Activated CD4-positive, alpha-beta T cell treated with anti-CD3 and anti-CD28 coated beads, Interleukin-2, Interleukin-4, amounts not matched to agents 100 ng/mL and 50 ng/mL, durations not matched to agents 16 hours and 8 hours (primary cell): ENCODE measurements around the gene ISM2.
A peak's percentile ranks its signal among the peaks of the same experiment; 100 is the strongest.
"Not testable (repeated sequence)": the region's sequence is repeated elsewhere in the genome, so short reads cannot be mapped to it uniquely, and the experiment has no call there.

Experiments
- DNase-seq: peaks from one replicate; pipeline ENCODE4 v3.0.0-alpha.2; 2020; ENCODE audit warnings: low spot score

Gene ISM2

DNA sequence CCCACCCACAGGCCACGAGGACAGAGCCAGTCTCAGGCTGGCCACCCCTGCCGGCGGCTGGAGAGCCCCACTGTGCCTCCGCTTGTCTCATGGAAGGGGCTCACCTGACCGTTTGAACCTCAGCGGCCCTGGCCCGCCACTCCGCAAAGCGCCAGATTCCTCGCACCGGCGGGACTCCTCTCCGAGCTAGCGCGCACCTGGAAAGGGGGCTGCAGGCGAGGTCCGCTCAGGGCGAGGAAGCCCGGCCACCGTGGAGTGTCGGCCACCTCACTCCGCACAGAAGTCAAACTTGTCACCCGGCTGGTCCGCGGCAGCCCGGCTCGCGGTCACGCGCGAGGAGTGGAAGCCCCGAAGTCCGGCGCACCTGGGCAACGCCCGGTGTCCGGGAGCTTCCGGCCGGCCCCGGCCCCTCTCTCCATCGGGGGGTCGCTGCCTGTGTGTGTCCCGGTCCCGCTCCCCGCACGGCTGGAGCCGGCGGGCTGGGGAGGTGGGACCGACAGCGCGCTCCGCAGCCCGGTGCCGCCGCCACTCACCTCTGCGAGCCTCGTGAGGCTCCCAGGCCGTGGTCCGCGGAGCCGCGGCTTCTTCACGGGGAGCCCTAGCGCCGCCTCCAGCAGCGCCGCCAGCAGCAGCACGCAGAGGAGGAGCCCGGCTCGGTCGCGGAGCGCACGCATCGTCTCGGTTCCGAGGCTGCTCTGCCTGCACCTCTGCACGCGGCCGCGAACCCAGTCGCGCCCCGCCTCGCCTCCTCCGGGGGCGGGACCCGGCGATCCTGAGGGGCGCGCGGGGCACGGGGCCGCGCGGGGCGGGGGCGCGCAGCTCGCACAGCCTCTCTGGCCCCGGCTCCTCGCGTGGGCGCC, at the start of gene ISM2:
Gene ISM2, minus strand, starts transcription at position 697 of the 860 bp plus-strand sequence. Its CDS starts 23 bp downstream, at position 674.
- peak; percentile 43 for DNase-seq

DNA sequence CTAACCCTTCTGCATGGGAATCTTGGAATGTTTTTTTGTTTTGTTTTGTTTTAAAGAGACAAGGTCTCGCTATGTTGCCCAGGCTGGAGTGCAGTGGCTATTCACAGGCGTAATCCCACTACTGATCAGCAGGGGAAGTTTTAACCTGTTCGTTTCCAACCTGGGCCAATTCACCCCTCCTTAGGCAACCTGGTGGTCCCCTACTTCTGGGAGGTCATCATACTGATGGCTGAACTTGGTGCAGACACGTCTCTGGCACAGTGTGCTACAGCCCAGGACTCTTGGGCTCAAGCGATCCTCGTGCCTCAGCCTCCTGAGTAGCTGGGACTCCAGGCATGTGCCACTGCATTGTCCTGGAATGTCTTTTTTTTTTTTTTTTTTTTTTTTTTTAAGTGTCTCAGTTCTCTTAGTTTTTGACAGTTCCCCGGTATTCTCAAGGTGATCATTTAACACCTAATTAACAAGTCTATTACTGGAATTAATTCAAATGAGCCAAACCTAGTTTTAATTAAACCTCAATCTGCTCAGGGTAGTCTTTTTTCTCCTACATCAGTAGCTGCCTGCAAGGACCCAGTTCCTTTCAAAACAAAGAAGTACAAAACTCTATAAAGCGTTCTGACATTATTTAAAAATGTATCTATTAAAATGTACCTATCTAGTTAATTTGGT, 49.0 kb upstream of the ISM2 start:
- no peak for DNase-seq

DNA sequence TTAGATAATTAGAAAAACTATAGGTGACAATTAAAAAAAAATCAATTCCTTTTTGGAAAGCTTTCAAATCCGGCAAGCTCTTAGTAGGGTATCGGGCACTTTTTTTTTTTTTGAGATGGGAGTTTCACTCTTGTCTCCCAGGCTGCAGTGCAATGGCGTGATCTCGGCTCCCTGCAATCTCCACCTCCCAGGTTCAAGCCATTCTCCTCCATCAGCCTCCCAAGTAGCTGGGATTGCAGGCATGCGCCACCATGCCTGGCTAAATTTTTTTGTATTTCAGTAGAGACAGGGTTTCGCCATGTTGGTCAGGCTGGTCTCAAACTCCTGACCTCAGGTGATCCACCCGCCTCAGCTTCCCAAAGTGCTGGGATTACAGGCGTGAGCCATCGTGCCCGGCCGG, 46.6 kb upstream of the ISM2 start:
- DNase-seq = not testable (repeated sequence)

DNA sequence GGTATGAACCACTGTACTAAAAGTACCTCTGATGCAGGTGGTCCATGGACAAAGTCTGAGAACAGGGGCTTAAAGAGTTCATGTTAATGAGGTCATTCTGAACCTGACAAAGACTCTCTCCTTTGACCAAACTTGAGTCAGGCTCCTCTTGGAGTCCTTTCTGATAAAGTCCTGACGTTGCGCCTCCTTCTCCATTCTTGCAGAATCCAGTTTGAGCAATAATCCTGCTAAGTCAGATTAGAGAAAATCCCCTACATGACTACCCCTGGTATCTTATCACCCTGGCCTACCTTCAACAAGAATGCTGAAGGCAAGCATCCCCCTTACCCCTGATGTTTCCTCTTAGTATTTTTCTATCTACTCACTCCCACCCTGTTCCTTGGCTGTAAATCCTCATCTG, 46.0 kb upstream of the ISM2 start:
- DNase-seq = no peak

DNA sequence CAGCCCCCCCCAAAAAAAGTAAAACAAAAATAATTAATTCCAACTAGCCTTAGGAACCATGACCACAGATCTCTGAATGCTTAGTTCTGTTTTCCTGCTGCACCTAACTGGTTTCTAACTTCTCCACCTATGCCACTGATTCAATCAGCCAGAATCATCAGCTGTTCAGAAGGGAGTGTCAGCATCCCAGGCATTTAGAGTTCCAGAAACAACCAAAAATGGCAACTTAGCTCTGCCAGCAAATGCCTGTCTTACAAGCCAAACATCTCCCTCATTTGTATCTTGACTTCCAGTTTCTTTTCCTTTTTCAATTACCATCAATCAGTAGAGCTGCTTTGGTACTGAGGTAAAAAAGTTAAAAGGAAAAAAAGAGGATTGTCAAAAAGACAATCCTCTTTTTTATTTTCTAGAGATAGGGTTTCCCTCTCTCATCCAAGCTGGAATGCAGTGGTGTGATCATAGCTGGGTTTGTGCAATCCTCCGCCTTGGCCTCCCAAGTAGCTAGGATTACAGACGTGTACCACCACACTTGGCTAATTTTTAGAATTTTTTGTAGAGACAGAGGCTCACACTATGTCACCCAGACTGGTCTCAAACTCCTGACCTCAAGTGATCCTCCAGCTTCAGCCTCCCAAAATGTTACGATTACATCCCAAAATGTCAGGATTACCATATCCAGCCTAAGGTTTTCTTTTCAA, 45.2 kb upstream of the ISM2 start:
- DNase-seq = no peak

DNA sequence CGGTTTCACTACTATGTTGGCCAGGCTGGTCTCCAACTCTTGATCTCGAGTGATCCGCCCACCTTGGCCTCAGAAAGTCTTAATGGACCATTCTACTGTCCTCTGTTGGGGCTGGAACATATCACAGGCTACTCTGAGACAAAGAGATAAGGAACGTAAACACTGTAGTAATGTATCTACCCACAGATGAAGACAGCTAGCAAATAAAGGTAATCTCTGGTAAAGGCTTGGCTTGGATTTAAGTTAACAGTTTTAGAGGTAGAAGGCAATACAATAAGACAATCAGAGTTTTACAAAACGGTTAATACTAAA, 44.6 kb upstream of the ISM2 start:
- no peak for DNase-seq

DNA sequence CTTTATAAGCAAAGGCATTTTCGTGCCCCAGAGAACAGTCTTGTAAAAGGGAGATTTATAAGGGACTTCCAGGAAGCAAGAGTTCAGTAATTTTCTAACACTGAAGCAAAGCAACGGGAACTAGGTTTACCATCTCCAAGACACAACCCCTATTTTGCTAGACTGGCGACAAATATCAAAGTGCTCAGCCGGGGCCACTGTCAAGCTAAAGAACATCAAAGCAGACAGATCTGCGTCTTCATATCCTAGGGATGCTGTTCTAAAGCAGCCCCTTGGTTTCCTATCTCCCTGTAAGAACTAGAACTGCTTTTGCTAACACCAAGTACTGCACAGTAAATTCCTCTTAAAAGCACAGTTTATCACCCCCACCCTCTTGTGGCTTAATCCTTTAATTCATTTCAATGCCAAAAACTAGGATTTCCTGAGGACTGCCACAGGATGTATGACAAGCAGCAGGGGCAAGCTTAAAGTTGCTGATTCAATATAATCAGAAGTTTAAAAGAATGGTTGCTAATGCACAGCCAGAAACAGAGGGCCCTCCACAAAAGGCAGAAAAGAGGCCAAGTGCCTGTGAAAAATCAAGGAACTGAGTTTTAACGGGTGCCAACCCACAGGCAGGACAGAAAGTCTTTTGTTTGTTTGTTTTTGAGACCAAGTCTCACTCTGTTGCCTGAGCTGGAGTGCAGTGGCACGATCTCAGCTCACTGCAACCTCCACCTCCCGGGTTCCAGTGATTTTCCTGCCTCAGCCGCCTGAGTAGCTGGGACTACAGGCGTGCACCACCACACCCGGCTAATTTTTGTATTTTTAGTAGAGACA, 44.0 kb upstream of the ISM2 start:
- DNase-seq = no peak

DNA sequence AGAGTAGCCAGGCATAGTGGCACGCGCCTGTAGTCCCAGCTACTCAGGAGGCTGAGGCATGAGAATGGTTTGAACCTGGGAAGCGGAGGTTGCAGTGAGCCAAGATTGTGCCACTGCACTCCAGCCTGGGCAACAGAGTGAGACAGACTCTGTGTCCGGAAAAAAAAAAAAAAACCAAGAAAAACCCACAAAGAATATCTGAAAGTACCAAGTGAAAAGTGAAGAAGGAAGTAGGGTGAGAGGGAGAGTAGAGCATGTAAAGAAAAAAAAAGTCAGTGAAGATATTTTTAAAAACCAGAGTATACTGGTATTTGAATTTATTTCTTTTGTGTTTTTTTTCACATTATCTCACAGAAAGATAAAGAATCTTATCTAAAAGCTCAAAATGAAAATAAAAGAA, 43.3 kb upstream of the ISM2 start:
- DNase-seq = no peak

DNA sequence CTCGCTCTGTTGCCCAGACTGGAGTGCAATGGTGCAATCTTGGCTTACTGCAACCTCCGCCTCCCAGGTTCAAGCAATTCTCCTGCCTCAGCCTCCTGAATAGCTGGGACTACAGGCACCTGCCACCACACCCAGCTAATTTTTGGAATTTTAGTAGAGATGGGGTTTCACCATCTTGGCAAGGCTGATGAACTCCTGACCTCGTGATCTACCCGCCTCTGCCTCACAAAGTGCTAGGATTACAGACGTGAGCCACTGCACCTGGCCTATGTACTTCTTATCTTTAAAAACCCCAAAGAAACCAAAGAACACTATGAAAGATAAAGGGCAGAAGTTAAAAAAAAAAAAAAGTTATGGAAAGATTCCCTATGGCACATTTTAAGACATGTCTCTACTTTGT, 38.3 kb upstream of the ISM2 start:
- not testable (repeated sequence) for DNase-seq

DNA sequence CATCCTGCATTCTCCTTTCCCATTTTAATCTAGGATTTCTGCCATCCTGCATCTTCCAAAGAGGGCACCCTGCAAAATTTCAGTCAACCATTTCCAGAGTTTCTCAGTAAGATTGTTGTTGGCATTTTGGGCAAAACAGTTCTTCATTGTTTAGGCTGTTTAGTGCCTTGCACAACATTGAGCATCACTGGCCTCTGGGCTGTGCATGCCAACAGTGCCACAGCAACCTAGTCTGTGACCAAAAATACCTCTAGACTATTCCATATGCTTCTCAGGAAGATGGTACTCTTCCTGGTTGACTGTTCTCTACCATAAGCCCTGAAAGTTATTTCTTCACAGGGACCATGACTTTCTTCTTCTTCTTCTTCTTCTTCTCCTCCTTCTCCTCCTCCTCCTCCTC, 32.5 kb upstream of the ISM2 start:
- no peak for DNase-seq

DNA sequence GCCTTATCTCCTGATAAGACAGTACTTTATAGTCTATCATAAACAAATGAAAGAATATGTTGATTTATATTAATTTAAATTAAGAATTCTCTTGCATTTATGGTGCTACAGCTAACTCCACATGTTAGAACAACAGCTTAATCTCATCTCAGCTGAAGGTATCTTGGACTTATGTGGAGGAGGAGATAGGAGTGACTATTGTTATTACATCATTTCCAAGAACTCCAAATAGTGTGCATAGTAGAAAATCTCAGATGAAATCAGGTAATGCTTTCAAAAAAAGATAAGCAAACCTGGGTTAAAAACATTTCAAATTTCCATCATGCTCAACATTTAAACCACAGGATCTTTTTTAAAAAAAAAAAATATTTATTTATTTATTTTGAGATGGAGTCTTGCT, 31.3 kb upstream of the ISM2 start:
- no peak for DNase-seq

DNA sequence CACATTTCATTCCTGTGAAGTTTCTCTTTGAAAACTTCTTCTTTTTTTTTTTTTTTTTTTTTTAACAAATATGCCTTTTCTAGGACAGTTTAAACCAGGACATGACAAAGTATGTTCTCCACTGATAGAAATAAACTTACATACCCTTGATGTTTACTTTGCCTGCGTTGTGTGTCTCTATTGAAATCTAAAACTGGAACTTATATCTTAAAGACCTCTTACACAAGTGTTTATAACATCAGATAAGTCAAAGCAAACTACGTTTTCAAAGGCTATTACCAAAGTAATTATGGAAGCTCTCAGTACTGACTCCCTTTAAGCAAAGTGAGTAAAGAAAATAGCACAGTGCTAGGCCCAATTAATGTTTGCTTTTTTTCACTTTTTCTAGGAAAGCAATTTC, 30.6 kb upstream of the ISM2 start:
- DNase-seq = no peak

DNA sequence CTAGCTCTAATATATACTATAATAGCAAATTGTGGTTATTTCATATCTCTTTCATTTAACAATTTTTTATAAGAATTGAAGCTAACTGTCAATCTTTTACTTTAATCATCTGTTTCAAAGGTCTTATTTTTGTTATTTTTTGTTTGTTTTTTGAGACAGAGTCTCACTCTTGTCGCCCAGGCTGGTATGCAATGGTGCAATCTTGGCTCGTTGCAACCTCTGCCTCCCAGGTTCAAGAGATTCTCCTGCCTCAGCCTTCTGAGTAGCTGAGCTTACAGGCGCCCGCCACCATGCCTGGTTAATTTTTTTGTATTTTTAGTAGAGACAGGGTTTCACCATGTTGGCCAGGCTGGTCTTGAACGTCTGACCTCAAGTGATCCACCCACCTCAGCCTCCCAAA, 30.1 kb upstream of the ISM2 start:
- DNase-seq = not testable (repeated sequence)

DNA sequence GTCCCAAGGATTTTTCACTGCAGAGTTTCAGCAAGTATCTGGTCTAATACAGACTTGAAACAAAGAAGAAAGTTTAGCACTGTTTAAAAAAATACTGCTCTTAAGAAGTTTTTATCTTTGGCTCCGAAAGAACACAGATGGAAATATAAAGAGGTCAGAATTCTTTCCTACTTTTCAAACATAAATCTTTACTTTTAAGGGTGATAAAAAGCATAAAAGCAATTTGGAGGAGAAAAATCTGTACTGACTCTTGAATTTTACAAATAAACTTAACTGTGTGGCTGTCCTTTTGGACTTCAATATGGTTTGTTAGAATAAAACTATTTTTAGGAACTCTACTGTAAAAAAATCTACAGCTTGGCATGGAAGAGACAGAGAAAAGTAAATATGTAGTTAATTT, 27.6 kb upstream of the ISM2 start:
- DNase-seq = no peak

DNA sequence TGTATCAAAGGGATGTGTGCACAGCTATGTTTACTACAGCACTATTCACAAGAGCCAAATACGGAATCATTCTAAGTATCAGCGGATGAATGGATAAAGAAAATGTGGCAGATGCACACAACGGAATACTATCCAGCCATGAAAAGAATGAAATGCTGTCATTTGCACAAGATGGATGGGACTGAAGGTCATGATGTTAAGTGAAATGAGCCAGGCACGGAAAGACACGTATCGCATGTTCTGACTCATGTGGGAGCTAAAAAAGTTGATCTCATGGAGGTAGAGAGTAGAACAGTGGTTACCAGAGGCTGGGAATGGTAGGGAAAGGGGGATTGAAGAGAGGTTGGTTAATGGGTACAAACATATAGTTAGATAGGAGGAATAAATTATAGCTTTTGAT, 25.9 kb upstream of the ISM2 start:
- no peak for DNase-seq

DNA sequence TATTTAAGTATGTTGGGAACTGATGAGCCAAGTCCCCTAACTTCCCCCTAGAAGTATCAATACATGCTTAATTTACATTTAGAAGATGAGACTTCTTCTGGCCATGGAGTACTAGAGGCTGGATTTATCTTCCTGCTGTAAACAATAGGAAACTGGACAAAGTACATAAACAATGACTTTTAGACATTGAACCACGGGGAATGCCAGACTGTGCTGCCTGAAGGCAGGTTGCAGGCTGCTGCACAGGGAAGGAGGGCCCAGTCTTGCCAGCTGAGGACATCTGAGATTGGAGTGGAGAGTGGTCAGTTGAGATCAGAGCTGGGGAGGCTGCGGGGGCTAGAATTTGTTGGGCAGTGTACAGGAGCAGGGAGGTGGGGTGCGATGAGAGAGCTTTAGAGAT, 24.5 kb upstream of the ISM2 start:
- DNase-seq = no peak

DNA sequence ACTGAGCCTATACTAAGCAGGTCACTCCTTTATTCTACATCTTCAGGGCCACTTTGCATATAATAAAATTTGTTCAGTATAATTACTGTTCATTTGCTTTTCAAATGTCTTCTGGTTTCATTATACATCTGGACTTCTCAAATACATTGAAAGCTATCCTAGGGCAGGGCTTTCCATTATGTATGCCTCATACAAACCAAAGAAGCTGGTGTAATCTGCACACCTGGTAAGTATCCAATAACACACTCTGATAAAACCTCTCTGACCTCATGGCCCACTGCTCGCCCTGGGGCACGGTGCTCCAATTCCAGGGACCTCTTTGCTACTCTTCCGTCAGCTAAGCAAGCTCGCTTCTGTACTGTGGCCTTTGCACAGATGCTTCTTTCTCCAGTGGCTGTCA, 21.9 kb upstream of the ISM2 start:
- DNase-seq = no peak

DNA sequence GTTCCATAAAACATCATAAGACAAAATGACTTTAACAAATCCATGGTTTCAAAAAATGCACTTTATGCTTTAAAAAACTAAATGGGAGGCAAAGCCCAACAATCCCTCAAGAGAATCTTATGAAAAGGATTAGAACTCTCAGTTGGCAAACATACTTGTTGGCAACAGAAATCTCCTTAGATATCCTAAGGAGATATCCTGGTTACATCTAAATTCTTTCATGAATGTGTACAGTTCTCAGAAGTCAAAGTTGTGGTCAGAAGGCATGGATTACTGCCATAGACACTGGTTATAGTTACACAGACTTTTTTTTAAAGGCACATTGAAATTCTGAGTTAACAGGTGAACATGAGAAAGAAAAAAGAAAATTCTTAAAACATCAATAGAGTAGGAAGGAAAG, 17.5 kb upstream of the ISM2 start:
- DNase-seq = no peak

DNA sequence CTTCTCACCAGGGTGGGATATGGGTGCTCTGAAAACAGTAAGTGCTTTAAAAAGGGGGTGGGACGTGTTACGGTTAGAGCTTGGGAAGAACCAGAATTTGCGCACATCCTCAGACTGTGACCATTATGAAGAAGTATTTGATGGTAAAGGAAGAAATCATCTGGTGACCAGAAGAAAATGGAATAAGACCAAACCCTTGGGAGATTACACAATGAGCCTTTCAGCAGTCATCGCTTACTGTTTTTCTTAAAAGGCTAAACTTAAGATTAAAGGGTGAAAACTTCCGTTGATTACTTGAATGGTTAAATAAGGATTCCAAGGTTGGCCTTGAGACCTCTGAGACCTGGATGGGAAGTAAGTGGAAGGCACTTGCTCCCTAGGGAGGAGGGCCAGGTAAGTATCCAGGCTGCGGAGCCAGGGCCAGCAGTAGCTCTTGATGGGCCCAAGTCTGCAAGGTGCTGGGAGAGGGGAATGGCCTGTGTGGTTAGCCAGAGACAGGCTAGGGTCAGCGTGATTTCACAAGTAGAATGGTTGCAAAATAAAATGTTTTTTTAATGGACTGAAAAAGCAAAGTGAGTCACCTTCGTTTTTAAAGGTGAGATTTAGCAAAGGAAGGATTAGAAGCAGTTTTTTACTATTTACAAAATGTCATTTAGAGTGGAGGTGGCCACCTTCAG, 13.0 kb upstream of the ISM2 start:
- DNase-seq = no peak

DNA sequence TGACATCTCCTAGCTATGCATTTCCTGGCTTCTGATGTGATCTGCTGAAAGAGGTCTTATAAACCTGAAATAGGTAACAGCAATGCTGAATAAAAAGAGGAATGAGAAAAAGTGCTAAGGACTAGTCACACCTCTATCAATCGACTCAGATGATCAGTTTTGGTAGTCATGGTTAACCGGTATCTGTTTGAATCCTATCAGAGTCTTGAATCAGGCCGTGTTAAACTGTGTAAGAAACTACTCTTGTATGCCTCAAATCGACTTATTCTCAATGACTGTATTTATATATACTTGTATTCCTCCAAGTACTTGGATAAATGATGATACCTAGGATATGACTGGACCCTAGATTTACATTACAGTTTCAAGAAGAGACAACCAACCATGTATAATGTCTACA, 10.8 kb upstream of the ISM2 start:
- no peak for DNase-seq

DNA sequence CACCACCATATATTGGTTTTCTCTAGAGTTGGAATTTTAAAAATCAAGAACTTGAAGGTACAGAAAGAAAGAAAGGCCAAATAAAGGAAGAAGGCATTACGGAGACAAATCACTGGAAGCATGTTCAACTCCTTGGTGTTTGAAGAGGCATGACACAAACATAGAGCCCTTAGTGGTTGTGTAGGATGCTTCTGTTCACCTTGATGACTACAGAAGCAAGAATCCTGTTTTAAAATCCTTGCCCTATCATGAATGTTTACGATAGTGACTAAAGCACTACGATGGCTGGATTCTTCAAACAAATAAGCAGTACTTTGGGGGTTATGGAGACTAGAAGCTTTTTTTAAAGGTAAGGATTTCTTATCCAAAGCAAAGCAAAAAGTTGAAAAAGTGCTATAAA, 10.3 kb upstream of the ISM2 start:
- DNase-seq = no peak

DNA sequence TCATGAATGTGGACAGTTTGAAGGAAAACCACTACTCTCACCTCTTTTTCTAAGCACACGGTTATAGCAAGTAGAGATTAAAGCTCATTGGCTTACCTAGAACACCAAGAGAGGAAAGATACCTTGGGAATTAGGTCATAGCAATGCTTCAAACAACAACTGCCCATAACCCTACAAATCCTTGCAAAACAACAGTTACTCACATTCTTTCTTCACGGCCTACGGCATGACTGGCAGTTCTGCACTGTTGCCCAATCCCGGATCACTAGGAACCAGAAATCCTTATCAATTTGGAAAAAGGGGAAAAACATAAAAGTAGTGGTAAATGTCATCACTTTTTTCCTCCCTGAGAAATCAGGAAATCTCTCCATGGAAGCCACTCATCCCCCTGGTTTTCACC, 9.6 kb upstream of the ISM2 start:
- DNase-seq = no peak
